MM.1S (cell line): ENCODE data around the gene CD81.

Experiments used
- CTCF ChIP-seq: fragments of 300-600 bp; sonication (generic); IDR thresholded peaks from 2 replicates; pipeline ENCODE4 v1.5.1; 2016; ENCODE audit warnings: antibody characterized with exemption, low read length, mixed read lengths
- EZH2 ChIP-seq: fragments of 300-600 bp; sonication (generic); optimal IDR thresholded peaks from 2 replicates; pipeline ENCODE3; 2017; ENCODE audit warnings: low read depth, mild to moderate bottlenecking, antibody characterized with exemption, low read length, mixed read lengths

- TF ChIP-seq EZH2 (no peak), CTCF (no peak)
Measured at GRCh38 chr11:2399488-2400068, 22.5 kb downstream of the CD81 start.
